IMR-90 (cell line): Measurements from ENCODE around the gene PRSS1. TPM values are rescaled to one million over a fixed set of nuclear protein-coding genes. Genes with fewer than 3 reads are reported as not detected.

Experiments
- ATAC-seq: fragments of 200-7000 bp; cut with Tn5 transposase; 2 replicates; pipeline ENCODE4 v1.9.1; 2020; ENCODE audit warnings: low read depth, mild to moderate bottlenecking, moderate library complexity
- BruUV-seq: library from RNA; stranded (reverse); fragments of 400-500 nt; replicated peaks from 2 replicates; lab custom pipeline; 2021; lab: Mats Ljungman, UMichigan
- CTCF ChIA-PET: fragments of 300-600 bp; formaldehyde crosslinking; extraction: SDS; loops from one replicate; lab custom pipeline; 2021; ENCODE audit warnings: antibody characterized with exemption; lab: Yijun Ruan, JAX
- POLR2A ChIA-PET: fragments of 300-600 bp; sonication (Branson Sonifier 250); formaldehyde crosslinking; loops from one replicate; lab custom pipeline; 2022; ENCODE audit warnings: antibody characterized with exemption; ENCODE audit not compliant: unreplicated experiment; lab: Charles Lee
- DNase-seq: peaks from one replicate; pipeline ENCODE4 v3.0.0; 2013
- H2AFZ ChIP-seq: replicated peaks from 2 replicates; pipeline ENCODE3; 2013; ENCODE audit warnings: low read length, mild to moderate bottlenecking; ENCODE audit not compliant: poor library complexity
- H2AK5ac ChIP-seq: 2 replicates; pipeline ENCODE4 v1.6.1; 2013; ENCODE audit warnings: low read depth, low read length, inconsistent platforms
- H2AK9ac ChIP-seq: replicated peaks from 2 replicates; pipeline ENCODE3; 2013; ENCODE audit warnings: mild to moderate bottlenecking, low read depth, low read length, moderate library complexity; ENCODE audit not compliant: poor library complexity
- H2BK120ac ChIP-seq: 2 replicates; pipeline ENCODE4 v1.6.1; 2013; ENCODE audit warnings: low read depth, low read length, inconsistent platforms
- H2BK15ac ChIP-seq: 3 replicates; pipeline ENCODE4 v1.6.1; 2013; ENCODE audit warnings: low read depth, low read length, inconsistent platforms
- H2BK20ac ChIP-seq: 2 replicates; pipeline ENCODE4 v1.6.1; 2013; ENCODE audit warnings: low read depth, mild to moderate bottlenecking, inconsistent platforms, low read length, moderate library complexity
- H2BK5ac ChIP-seq: 2 replicates; pipeline ENCODE4 v1.6.1; 2013; ENCODE audit warnings: mild to moderate bottlenecking, low read depth, low read length, inconsistent platforms; ENCODE audit not compliant: poor library complexity, severe bottlenecking
- H3K14ac ChIP-seq: replicated peaks from 2 replicates; pipeline ENCODE4 v1.6.1; 2013; ENCODE audit warnings: low read depth, low read length, inconsistent platforms
- H3K18ac ChIP-seq: 2 replicates; pipeline ENCODE4 v1.6.1; 2013; ENCODE audit warnings: low read depth, low read length, control low read depth
- H3K23ac ChIP-seq: 2 replicates; pipeline ENCODE4 v1.6.1; 2013; ENCODE audit warnings: low read depth, low read length, inconsistent platforms
- H3K27ac ChIP-seq: 2 replicates; pipeline ENCODE4 v1.5.1; 2013; ENCODE audit warnings: mild to moderate bottlenecking, control low read depth, low read length; ENCODE audit not compliant: insufficient read depth
- H3K27me3 ChIP-seq: 2 replicates; pipeline ENCODE4 v1.6.1; 2013; ENCODE audit warnings: low read length; ENCODE audit not compliant: control insufficient read depth, insufficient read depth
- H3K36me3 ChIP-seq: 2 replicates; pipeline ENCODE4 v1.6.1; 2013; ENCODE audit warnings: low read length, mixed read lengths; ENCODE audit not compliant: control insufficient read depth, insufficient read depth
- H3K4ac ChIP-seq: 2 replicates; pipeline ENCODE4 v1.6.1; 2013; ENCODE audit warnings: low read depth, low read length, inconsistent platforms
- H3K4me1 ChIP-seq: 2 replicates; pipeline ENCODE4 v1.6.1; 2013; ENCODE audit warnings: low read length, mixed read lengths; ENCODE audit not compliant: control insufficient read depth, insufficient read depth
- H3K4me2 ChIP-seq: 2 replicates; pipeline ENCODE4 v1.6.1; 2013; ENCODE audit warnings: low read depth, mild to moderate bottlenecking, control low read depth, low read length, moderate library complexity
- H3K4me3 ChIP-seq: 2 replicates; pipeline ENCODE4 v1.5.1; 2013; ENCODE audit warnings: low read depth, mild to moderate bottlenecking, control low read depth, low read length, moderate library complexity; ENCODE audit not compliant: insufficient read depth
- H3K56ac ChIP-seq: 2 replicates; pipeline ENCODE4 v1.6.1; 2013; ENCODE audit warnings: low read length, inconsistent platforms; ENCODE audit not compliant: insufficient read depth; ENCODE audit errors: extremely low read depth
- H3K79me1 ChIP-seq, 2 experiments: 2 replicates each; pipeline ENCODE4 v1.6.1; 2013; ENCODE audit warnings: low read length in 2 of 2, inconsistent platforms in 1 of 2, low read depth in 1 of 2
- H3K9ac ChIP-seq: 2 replicates; pipeline ENCODE4 v1.6.1; 2013; ENCODE audit warnings: low read depth, low read length, control low read depth
- H3K9me1 ChIP-seq: 2 replicates; pipeline ENCODE4 v1.6.1; 2013; ENCODE audit warnings: low read length, inconsistent platforms; ENCODE audit not compliant: insufficient read depth
- H3K9me3 ChIP-seq: 2 replicates; pipeline ENCODE4 v1.6.1; 2013; ENCODE audit warnings: low read length; ENCODE audit not compliant: control insufficient read depth, insufficient read depth
- H4K20me1 ChIP-seq: 2 replicates; pipeline ENCODE4 v1.6.1; 2013; ENCODE audit warnings: low read length, inconsistent platforms; ENCODE audit not compliant: insufficient read depth
- H4K5ac ChIP-seq: 2 replicates; pipeline ENCODE4 v1.6.1; 2013; ENCODE audit warnings: mild to moderate bottlenecking, low read depth, low read length, control low read depth
- H4K8ac ChIP-seq, 2 experiments: 2 replicates each; pipeline ENCODE4 v1.6.1; 2013; ENCODE audit warnings: low read depth in 2 of 2, low read length in 2 of 2, control low read depth in 1 of 2, inconsistent platforms in 1 of 2
- H4K91ac ChIP-seq: 2 replicates; pipeline ENCODE4 v1.6.1; 2013; ENCODE audit warnings: low read depth, low read length, inconsistent platforms; ENCODE audit not compliant: insufficient read depth
- ELK1 ChIP-seq: fragments of 150-350 bp; IDR thresholded peaks from 2 replicates; pipeline ENCODE4 v1.6.1; 2016; ENCODE audit warnings: low read depth, mild to moderate bottlenecking, low read length, moderate library complexity, borderline replicate concordance
- MXI1 ChIP-seq: IDR thresholded peaks from 2 replicates; pipeline ENCODE4 v1.6.1; 2012; ENCODE audit warnings: low read depth, mild to moderate bottlenecking, low read length, moderate library complexity, borderline replicate concordance
- RAD21 ChIP-seq: IDR thresholded peaks from 2 replicates; pipeline ENCODE4 v1.6.1; 2012; ENCODE audit warnings: low read length, improper control_type of control experiment
- WGBS, 2 experiments: methylation state at CpG; one replicate each; pipeline versions ENCODE4 v1.1.5 to v1.1.7; 2013; ENCODE audit warnings: missing lambda C conversion rate in 2 of 2; ENCODE audit not compliant: insufficient read length in 1 of 2; ENCODE audit errors: extremely low coverage in 2 of 2; 5-methylcytosine and 5-hydroxymethylcytosine counted together
- dilution Hi-C: fragments of 300-500 bp; cut with HindIII; formaldehyde crosslinking; loops from one replicate; pipeline ENCODE4 v1.14.3; 2018; ENCODE audit warnings: low sequenced_read_pairs; ENCODE audit not compliant: unreplicated experiment
- in situ Hi-C: fragments of 300-500 bp; cut with MboI; formaldehyde crosslinking; loops from 3 replicates; pipeline ENCODE4 v1.14.3; 2019; ENCODE audit warnings: low sequenced_read_pairs, inconsistent platforms, mixed read lengths
- intact Hi-C: fragments of 100-400 bp; cut with micrococcal nuclease; formaldehyde crosslinking; loops from 2 replicates; pipeline ENCODE4 v1.10.0; 2022
- polyA plus RNA-seq, 3 experiments: library from polyadenylated mRNA; depleted of rRNA; stranded (reverse); fragments of >200 nt; gene quantifications; 2 replicates each; pipeline ENCODE4 v1.2.3, GENCODE V29; 2012; ENCODE audit warnings: low replicate concordance in 1 of 3
- total RNA-seq: library from RNA; depleted of rRNA; stranded (reverse); fragments of >200 nt; gene quantifications from 2 replicates; pipeline ENCODE4 v1.2.3, GENCODE V29; 2012

PRSS1 gene
- total and polyA plus RNA-seq, 2 of the 4 experiments (the other 2 are of a cell fraction) = not detected

GRCh38 chr7:142784716-142785115 lies 35.4 kb downstream of the PRSS1 start:
- H3K4me3 ChIP-seq = no peak overlapping the region
- no peak overlapping the region for H3K18ac ChIP-seq
- no TSS peak for BruUV-seq
- H3K27me3 ChIP-seq = peaks cover 9% of the 10 kb centered on the region
- no peak overlapping the region for H3K56ac ChIP-seq
- H2BK15ac ChIP-seq = no peak overlapping the region
- ChIA-PET CTCF (interaction anchor here (0.6 to 2.2 kb wide), 5 partner anchors 152 to 250 kb away, joined by 3 to 12 read pairs (median 4); no protein-coding TSS in a partner anchor), POLR2A (no interaction called here)
- DNase-seq (no peak), ATAC-seq (no peak)
- no peak for TF ChIP-seq MXI1
- no peak for TF ChIP-seq RAD21
- TF ChIP-seq ELK1 = no peak
- WGBS, 2 experiments = no CpG with 5 or more reads among the region's 8 CpGs
- H4K91ac ChIP-seq = no peak overlapping the region
- H2BK20ac ChIP-seq = no peak overlapping the region
- H3K14ac ChIP-seq = no peak overlapping the region
- H3K9ac ChIP-seq = no peak overlapping the region
- no peaks in the 10 kb centered on the region for H3K9me3 ChIP-seq
- no peak overlapping the region for H3K4me2 ChIP-seq
- no peak overlapping the region for H4K8ac ChIP-seq
- no peak overlapping the region for H4K5ac ChIP-seq
- H3K27ac ChIP-seq = no peak overlapping the region
- dilution Hi-C loops = loop anchor here (25.0 kb wide), 1 partner anchor 272 kb away; no protein-coding TSS in a partner anchor
- intact Hi-C loops = loop anchor here (5.0 kb wide), 1 partner anchor 427 kb away; no protein-coding TSS in a partner anchor
- no peaks in the 10 kb centered on the region for H3K4me1 ChIP-seq
- H4K20me1 ChIP-seq = no peaks in the 10 kb centered on the region
- H2AK5ac ChIP-seq = no peak overlapping the region
- H2AFZ ChIP-seq = no peak overlapping the region
- no peaks in the 10 kb centered on the region for H3K79me1 ChIP-seq
- H3K9me1 ChIP-seq = no peaks in the 10 kb centered on the region
- no peaks in the 10 kb centered on the region for H3K36me3 ChIP-seq
- no peak overlapping the region for H2BK120ac ChIP-seq
- H3K4ac ChIP-seq = no peak overlapping the region
- H2BK5ac ChIP-seq = no peak overlapping the region
- no peak overlapping the region for H2AK9ac ChIP-seq
- no peak overlapping the region for H3K23ac ChIP-seq
- in situ Hi-C loops = loop anchor here (5.0 to 10.0 kb wide), 2 partner anchors 180 to 247 kb away; no protein-coding TSS in a partner anchor
